ENCODE results near the gene RBPMS2. TPM values are rescaled to one million over a fixed set of nuclear protein-coding genes. Genes with fewer than 3 reads are reported as not detected.

Gene RBPMS2
- total RNA-seq, 1 donor from 2014 or later, result 0.59 TPM

DNA sequence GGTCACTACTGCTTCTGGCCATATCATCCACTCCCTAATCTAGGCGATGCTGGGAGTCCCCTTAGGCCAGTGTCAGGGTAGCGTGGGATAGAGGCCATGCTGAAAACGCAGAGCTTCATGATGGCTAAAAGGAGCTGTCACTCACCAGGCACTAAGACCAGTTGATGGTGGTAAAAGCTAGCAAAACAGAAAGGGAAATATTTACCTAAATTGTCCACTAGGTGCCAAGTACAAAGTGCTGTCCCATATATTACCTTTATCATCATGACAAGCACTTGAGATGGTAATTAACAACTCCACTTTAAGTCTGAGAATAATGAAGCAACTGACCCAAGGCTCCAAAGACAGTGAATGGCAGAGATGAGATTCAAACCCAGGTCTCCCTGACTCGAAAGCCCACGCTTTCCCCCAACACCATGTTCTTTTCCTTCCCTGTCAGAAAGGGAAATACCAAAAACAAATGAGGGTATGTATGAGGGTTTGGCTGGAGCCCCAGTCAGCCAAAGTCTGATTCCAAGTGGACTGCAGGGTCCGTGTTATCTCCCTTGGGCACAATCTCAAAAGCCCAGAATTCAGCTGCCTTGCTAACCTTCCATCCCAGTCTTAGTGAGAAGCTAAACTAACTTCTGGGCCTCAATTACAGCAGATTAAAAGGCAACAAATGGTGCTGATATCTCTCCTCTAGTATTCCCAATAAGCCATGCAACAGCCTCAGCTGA lies 84.7 kb downstream of the RBPMS2 start:
- DNase-seq, result no peak

- DNase-seq, result no peak
Measured at GRCh38 chr15:64690008-64690407, 85.4 kb downstream of the RBPMS2 start.

Small RNA genes lying within 50 kb of the gene (small RNA-seq; reads per million reads assigned to genes)
- gene AC100830.2 (ENCODE audit: low replicate concordance), result not detected
- not detected for gene MIR1272 (ENCODE audit: low replicate concordance)

Other genes starting within 250 kb of the RBPMS2 start
- gene PIF1, start 50.1 kb upstream of the RBPMS2 start, total RNA-seq, result 1.9 TPM
- 15.6 TPM for gene PLEKHO2, start 66.3 kb upstream of the RBPMS2 start, total RNA-seq
- gene ANKDD1A, start 136.3 kb upstream of the RBPMS2 start, total RNA-seq, result 3.6 TPM
- 49.9 TPM for gene SPG21, start 214.3 kb upstream of the RBPMS2 start, total RNA-seq